Calu3 (cell line): ENCODE results near the gene OBI1. TPM values are rescaled to one million over a fixed set of nuclear protein-coding genes. Genes with fewer than 3 reads are reported as not detected.

ENCODE experiments used
- BruUV-seq: library from RNA; stranded (reverse); fragments of 400-500 nt; replicated peaks from 2 replicates; lab custom pipeline; 2021; lab: Mats Ljungman, UMichigan
- CTCF ChIA-PET: fragments of 300-600 bp; sonication (Branson Sonifier 250); formaldehyde crosslinking; loops from one replicate; lab custom pipeline; 2022; ENCODE audit warnings: antibody characterized with exemption; lab: Charles Lee
- DNase-seq: peaks from one replicate; pipeline ENCODE4 v3.0.0; 2022
- H3K27ac Mint-ChIP-seq: one replicate; pipeline ENCODE4 v1.8.0; 2022; ENCODE audit warnings: mixed read lengths; ENCODE audit not compliant: unreplicated experiment
- H3K27me3 Mint-ChIP-seq: one replicate; pipeline ENCODE4 v1.8.0; 2022; ENCODE audit warnings: mixed read lengths; ENCODE audit not compliant: unreplicated experiment
- H3K36me3 Mint-ChIP-seq: one replicate; pipeline ENCODE4 v1.8.0; 2022; ENCODE audit warnings: mild to moderate bottlenecking, moderate library complexity, mixed read lengths; ENCODE audit not compliant: insufficient read depth, unreplicated experiment
- H3K4me1 Mint-ChIP-seq: one replicate; pipeline ENCODE4 v1.8.0; 2022; ENCODE audit warnings: mild to moderate bottlenecking, low read depth, mixed read lengths; ENCODE audit not compliant: unreplicated experiment
- H3K4me3 Mint-ChIP-seq: one replicate; pipeline ENCODE4 v1.8.0; 2022; ENCODE audit warnings: mild to moderate bottlenecking, low read depth, moderate library complexity, mixed read lengths; ENCODE audit not compliant: unreplicated experiment
- H3K9me3 Mint-ChIP-seq: one replicate; pipeline ENCODE4 v1.8.0; 2022; ENCODE audit warnings: low read depth, mixed read lengths; ENCODE audit not compliant: unreplicated experiment
- CTCF ChIP-seq: fragments of 200-600 bp; IDR thresholded peaks from one replicate; pipeline ENCODE4 v1.8.0; 2022; ENCODE audit warnings: antibody characterized with exemption; ENCODE audit not compliant: unreplicated experiment
- intact Hi-C: fragments of 100-400 bp; cut with micrococcal nuclease; formaldehyde crosslinking; loops from one replicate; pipeline ENCODE4 v1.10.0; 2022; ENCODE audit not compliant: unreplicated experiment
- total RNA-seq: library from RNA; stranded (reverse); gene quantifications from 2 replicates; pipeline ENCODE4 v1.2.3, GENCODE V29; 2022

OBI1 gene
- total RNA-seq, 1 experiment from 2014 or later = 5.9 TPM

- CTCF ChIA-PET = no interaction called here
- Mint-ChIP-seq H3K9me3 (no peaks in the 10 kb centered on the region), H3K4me3 (peak overlapping the region; percentile 57), H3K27ac (no peak overlapping the region), H3K27me3 (no peaks in the 10 kb centered on the region), H3K4me1 (no peaks in the 10 kb centered on the region), H3K36me3 (no peaks in the 10 kb centered on the region)
- no TSS peak for BruUV-seq
- intact Hi-C loops = no loop called here
- DNase-seq = no peak
- TF ChIP-seq CTCF = no peak
Measured at GRCh38 chr13:78608688-78609463, 50.1 kb downstream of the OBI1 start.

- CTCF ChIA-PET = no interaction called here
- H3K27me3 Mint-ChIP-seq = no peaks in the 10 kb centered on the region
- peak overlapping the region; percentile 57 for H3K4me3 Mint-ChIP-seq
- intact Hi-C loops = no loop called here
- no peaks in the 10 kb centered on the region for H3K4me1 Mint-ChIP-seq
- no peak for DNase-seq
- TF ChIP-seq CTCF = no peak
- peaks cover 5% of the 10 kb centered on the region for H3K36me3 Mint-ChIP-seq
- BruUV-seq = no TSS peak
- no peak overlapping the region for H3K27ac Mint-ChIP-seq
- H3K9me3 Mint-ChIP-seq = no peaks in the 10 kb centered on the region
Measured at GRCh38 chr13:78608252-78608687, 50.7 kb downstream of the OBI1 start.

- Mint-ChIP-seq H3K9me3 (no peaks in the 10 kb centered on the region), H3K27ac (no peak overlapping the region), H3K4me1 (peaks cover 1% of the 10 kb centered on the region), H3K27me3 (no peaks in the 10 kb centered on the region), H3K4me3 (no peak overlapping the region), H3K36me3 (peaks cover 10% of the 10 kb centered on the region)
- DNase-seq = no peak
- intact Hi-C loops = no loop called here
- no TSS peak for BruUV-seq
- TF ChIP-seq CTCF = no peak
- CTCF ChIA-PET = no interaction called here
Measured at GRCh38 chr13:78607409-78608251, 51.3 kb downstream of the OBI1 start.

- H3K27me3 Mint-ChIP-seq = no peaks in the 10 kb centered on the region
- H3K36me3 Mint-ChIP-seq = peaks cover 14% of the 10 kb centered on the region
- no TSS peak for BruUV-seq
- no peak for DNase-seq
- H3K27ac Mint-ChIP-seq = no peak overlapping the region
- no peak for TF ChIP-seq CTCF
- H3K9me3 Mint-ChIP-seq = no peaks in the 10 kb centered on the region
- CTCF ChIA-PET = no interaction called here
- peaks cover 7% of the 10 kb centered on the region for H3K4me1 Mint-ChIP-seq
- H3K4me3 Mint-ChIP-seq = no peak overlapping the region
- intact Hi-C loops = no loop called here
Measured at GRCh38 chr13:78606471-78607408, 52.2 kb downstream of the OBI1 start.
